ENCODE results near the gene SOBP.

Gene SOBP

DNA sequence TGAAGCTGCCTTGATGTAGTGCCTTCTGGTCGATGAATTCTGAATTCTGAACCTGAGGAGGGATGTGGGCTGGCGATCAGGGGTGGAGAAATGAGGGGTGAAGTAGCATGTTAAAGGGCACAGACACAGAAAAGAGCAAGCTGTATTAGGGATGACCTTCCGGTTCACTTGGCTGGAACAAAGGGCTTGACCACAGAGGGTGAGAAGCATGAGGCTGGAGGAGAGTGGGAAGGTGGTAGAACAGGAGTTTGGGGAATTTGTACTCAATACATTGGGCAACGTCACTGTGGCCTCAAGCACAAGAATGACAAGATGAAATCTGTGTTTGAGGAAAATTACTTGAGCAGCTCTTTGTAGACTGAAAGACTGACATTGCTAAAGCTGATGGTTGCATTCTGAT is 155.8 kb downstream of the SOBP start:
- no peak for DNase-seq

DNA sequence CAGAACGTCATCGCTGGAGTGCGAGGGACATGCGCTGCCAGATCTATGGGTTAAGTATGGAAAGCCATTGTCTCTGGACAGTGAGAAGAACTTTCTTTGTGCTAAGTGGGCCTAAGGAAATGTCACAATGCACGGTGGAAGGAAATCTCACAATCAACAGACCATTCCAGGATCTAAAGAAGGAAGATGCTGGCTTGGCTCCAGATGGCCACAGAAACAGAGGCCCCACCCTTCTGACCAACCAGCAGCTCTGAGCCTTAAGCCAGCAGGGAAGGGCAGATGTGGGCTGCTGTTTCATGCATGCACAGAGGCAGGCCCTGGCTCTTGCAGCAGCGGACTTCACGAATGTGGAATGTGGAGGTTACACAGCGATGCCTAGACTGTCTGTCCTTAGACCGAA is 156.3 kb downstream of the SOBP start:
- DNase-seq: no peak

DNA sequence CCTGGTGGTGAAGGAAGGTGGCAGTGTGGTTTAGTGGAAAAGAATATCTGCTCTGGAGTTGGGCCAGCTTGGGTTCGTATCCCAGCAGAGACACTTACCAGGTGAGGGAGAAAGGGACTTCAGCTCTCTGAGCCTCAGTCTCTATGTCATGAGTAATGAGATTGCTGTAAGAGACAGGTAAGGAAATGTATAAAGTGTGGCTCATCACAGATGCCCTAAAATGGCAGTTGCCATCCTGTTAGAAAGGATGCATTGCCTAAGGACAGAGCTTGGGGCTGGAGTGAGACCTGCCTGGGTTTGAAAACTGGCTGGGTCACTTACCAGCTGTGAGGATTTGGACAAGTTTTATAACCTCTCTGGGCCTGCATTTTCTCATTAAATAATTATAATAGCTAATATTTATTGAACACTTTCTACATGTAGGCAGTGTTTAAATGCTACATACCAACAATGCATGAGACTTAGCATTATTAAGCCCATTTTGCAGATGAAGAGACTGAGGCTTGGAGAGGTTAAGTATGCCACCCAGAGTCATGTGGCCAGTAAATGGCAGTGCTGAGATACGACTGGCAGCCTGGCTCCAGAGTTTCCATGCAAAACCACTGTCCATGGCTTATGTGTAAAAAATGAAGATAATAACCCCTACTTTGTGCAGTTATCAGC is 157.0 kb downstream of the SOBP start:
- no peak for DNase-seq

DNA sequence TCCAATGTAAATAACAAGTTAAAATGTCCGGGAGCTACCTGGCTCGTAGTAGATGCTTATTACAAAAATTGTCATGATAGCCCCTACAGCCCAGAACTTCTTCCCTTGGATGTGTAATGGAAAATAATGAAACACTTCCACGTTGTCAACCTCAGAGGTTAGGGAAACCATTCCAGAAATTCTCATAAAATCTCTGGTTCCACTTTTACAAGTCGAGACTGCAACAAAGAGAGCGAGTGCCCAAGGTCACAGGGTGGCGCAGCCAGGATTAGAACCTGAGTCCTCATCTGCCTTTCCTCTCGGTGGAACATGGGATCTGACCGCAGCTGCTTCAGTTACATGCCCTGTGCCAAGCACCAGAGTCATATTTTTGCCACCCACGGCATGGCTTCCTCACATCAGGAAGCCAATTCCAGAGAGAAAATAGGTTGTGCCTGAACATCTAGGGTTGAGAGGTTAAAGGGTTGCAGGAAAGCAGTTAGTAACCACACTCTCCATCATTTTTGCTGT is 157.6 kb downstream of the SOBP start:
- no peak for DNase-seq

DNA sequence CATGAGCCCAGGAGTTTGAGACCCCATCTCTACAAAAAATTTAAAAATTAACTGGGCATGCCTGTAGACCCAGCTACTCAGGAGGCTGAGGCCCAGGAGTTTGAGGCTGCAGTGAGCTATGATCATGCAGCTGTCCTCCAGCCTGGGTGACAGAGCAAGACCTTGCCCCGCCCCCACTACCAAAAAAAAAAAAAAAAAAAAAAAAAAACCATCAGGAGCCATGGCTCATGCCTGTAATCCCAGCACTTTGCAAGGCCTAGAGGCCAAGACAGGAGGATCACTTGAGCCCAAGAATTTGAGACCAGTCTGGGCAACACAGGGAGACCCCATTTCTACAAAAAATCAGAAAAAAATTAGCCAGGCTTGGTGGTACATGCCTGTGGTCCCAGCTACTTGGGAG is 159.1 kb downstream of the SOBP start:
- no peak for DNase-seq

DNA sequence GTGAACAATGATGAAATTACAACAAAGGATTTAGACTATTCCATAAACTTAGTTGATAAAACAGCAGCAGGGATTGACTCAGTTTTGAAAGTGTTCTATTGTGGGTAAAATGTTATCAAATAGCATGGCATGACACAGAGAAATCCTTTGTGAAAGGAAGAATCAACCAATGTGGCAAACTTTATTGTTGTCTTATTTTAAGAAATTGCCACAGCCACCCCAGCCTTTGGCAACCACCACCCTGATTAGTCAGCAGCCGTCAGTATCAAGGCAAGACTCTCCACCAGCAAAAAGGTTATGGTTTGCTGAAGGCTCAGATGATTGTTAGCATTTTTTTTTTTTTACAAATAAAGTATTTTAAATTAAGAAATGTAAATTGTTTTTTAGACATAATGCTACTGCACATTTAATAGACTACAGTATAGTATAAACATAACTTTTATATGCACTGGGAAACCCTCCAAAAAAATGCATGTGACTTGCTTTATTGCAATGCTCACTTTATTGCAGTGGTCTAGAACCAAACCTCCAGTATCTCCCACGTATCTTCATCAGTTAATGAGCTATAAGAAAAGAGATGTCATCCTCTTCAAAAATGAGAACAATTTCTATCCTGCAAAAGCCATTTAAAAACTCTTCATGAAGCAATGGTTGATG is 162.7 kb downstream of the SOBP start:
- DNase-seq: no peak

DNA sequence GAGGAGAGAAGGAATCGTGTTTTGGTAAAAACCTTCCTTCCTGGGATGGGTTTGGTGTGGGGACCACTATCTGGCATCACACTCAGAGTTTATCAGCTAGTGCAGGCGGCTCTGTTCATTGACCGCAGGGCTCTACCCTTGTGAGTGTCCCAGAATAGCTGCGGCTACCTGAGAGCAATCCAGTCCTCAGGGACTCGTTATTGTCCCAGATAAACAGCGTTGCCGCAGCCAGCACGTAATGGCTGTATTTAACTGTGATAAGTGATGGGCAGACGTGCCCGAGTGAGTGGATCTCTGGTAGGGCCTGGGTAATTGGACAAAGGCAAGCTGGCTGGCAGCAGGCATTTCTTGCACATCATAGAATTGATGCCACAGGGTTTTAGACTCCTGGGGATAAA is 163.3 kb downstream of the SOBP start:
- DNase-seq: peak; percentile 80

DNA sequence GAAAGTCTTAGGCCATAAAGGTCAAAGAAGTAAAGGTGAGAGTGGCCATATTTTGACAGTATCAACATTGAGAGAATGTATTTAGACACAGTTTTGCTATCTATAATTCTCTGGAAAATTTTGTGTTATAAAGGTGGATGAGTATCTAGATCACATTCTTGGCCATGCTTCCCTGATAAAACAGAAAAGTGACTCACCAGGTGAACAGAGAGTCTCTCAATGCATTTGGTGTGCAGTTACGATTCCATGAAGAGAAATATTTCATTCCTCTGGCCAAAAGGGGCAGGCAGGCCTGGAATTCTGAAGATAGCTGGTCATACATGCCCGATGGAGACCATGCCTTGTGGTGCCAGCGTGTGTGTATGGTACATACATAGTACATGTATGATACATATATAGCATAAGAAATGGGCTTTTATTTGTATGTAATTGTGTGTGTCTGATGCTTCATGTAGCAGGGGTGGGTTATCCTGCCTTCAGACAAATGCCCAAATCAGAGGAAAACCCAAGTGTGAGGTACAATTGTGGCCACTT is 164.0 kb downstream of the SOBP start:
- DNase-seq: no peak

DNA sequence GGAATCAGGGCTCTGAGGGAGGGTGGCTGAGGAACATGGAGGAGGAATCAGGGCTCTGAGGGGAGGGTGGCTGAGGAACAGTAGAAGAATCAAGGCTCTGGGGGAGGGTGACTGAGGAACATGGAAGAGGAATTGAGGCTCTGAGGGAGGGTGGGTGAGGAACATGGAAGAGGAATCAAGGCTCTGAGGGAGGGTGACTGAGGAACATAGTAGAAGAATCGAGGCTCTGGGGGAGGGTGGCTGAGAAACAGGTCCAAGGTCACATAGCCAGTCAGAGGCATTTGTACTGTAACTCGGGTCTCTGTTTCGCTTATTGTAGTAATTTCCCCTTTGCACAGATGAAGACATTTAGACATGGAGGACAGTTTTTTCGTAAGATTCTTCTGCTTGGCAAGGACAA is 164.8 kb downstream of the SOBP start:
- DNase-seq: no peak

DNA sequence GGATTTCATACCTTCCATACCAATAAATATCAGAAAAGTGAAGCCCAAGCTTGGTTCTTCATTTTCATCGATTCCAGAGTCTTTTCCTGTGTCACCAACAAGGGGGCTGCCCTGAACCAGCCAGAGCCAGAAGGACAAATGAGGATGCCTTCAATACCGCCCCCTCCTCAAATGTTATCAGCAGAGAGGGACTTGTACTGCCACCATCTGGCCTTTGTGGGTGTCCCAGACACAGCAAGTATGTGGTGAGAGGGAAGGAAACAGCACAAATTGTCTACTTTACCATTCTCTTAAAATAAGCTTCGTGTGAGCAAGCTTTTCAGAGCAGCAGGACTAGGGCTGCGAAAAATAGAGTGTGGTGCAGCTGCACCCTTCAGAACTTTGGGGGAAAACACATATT is 165.3 kb downstream of the SOBP start:
- no peak for DNase-seq

DNA sequence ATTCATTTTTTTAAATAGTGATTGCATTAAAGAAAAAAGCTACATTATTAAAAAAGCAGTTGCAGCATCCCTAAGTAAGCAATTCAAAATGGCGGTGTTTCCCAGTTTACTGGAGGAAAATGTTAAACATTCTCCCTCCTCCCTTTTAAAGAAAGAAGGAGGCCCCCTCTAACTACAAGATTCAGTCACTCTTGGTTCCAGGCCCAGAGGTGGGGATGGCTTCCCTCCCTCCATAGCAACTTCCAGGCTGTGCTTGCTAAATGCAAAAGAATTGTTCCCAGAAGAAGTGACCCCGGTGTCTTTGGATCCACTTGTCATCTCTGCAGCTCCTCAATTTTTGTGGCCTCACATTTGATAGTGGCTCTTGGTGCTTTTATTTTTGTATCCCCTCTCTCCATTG is 165.9 kb downstream of the SOBP start:
- DNase-seq: no peak

DNA sequence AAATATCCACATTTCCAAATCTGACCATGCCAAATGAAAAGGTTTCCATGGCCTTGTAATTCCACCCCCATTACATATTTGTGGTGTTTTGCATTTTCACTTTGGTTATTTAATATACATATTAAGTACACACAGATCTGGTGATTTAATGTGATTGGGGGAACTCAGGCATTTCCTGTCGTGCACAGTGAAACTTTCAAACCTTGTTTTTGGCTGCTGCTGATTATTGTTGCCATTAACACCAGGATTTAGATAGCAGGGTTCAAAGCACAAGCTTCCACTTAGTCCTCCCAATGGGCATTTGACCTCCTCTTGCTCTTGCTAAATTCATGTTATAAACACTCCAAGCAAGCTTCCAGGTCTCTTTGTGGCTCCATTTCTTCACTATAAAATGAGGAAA is 166.5 kb downstream of the SOBP start:
- DNase-seq: no peak

DNA sequence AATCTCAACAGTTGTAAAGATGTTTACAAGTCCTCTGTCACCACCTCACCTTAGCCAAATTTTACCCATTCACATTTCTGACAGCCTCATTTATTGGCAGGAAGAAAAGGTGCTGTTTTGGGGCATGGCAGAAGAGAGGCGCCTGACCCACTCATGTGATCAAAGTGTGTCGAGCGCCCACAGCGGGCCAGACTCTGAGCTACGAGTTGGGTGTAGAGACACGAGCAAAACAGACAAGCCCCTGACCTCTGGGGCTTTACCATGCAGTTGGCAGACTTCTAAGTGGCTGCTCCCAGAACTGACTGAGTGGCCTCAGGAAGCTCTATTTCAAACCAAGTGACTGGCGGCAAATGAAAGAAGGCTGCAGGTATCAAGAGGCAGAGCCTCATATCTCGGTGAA is 167.0 kb downstream of the SOBP start:
- DNase-seq: no peak

DNA sequence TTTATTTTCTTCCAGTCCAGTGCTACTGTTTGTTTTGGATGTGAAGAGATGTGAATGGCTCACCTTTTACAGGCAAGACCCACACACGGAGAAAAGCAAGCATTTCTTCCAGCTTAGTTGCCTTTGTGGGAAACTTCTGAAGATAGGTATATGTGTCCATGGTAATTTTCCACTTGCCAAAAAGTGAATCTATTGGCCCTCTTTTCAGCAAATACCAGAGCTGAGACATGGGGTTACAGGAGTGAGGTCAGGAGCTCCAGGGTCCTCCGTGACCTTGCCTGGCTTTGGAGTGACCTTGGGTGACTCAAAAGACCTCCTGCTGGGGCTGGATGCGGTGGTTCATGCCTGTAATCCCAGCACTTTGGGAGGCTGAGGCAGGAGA is 167.4 kb downstream of the SOBP start:
- no peak for DNase-seq

DNA sequence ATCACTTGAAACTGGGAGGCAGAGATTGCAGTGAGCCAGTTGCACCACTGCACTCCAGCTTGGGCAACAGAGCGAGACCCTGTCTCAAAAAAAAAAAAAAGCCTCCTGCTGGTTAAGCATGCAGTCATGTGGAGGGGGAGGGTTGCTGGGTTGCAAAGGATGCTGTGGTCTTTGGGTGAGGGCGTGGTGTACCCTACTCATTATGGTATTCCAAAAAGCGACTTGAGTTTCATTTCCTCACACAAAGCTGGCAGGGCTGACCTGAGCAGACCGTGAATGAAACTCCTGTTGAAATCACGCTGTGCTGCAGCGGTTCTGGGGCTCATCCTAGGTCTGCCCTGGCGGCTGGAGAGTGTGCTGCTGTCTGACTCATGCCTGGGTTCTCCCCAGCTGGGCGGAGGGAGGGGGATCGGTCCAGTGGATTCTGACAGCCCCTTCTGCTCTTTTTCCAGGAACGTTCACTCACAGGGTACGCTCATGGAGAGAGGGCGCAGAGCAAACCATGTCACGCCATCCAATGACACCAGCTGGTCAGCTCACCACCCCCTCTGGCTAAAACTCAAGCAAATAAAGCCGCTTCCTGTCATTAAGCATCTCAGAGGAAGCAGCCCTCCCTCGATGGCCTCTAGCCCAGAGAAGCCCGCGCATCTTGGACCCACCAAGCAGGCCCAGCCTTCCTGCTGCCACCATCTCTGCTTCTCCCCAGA is 168.0 kb downstream of the SOBP start:
- no peak for DNase-seq

DNA sequence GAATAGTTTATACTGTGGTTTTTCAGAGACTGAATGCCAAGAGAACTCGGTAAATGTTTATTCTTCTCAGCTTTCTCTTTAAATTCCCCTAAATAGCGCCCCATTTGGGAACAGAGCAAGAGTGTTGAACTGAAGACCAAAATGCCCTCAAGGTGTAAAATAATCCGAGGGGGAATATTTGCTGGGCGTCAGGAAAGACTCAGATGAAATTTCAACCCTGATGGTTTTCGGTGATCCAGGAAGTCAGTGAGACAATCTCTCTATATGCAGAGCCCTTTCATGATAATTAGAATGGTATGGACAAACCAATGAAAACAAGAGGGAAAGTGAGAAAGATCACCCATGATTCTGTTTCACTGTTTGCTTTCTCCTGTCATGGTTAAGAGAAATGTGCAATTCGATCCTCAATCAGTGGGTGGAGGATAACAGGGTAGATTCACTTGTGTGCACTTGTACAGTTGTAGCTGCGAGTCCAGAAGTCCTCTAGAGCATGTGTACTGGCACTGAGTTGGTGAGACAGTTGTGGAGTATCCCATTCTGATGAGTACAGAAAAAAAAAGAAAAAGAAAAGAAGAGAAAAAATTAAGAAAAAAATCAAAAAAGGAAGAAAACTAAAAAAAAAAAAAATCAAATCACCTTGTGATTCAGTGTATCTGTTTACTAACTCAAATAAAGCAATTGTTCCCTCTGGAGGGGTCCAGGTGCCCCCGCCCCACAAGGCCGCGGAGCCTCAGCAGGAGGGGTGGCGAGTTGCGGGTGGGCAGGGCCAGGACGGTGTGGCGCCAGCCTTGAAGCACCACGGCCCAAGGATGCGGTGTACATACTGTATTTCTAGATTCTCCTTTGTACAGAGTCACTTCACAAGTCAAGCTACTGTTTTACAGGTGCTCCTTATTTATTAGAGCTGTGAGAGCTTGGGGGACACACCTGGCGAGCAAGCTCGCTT is 169.3 kb downstream of the SOBP start:
- DNase-seq: peak; percentile 28

DNA sequence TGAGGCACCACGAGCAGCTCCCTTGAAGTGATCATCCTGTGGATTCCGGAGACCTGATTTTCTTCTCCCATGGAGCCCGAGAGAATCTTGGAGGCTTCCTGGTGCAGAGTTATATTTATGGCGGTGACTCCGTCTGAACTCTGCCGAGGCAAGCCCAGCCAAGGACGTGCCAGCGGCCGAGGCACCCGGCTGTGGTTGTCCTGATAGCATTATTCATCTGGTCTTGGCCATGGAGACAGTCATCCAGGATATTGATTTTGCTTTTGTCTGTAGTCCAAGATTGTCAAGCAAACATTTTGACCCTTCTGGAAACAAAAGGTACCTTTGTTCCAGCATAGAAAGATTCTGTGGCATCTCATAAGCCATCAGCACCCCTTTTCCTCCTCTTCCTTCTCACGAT is 170.9 kb downstream of the SOBP start:
- no peak for DNase-seq

DNA sequence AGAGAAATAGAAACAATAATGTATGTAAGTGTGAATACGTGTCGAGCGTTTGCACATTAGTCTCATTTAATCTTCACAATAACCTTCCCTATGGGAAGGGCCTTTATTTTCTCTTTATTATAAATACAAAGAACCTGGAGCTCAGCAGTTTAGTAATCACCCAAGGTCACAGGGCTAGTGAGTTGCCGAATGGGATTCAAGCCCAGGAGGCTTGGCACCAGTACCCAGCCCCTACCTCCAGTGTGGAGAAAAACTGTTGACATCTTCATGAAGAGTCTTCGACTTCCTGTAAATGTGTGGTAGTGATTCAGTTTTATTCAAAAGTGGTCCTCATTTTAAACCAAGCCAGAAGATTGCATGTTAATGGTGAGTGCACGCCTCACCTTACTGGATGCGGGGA is 171.4 kb downstream of the SOBP start:
- no peak for DNase-seq

DNA sequence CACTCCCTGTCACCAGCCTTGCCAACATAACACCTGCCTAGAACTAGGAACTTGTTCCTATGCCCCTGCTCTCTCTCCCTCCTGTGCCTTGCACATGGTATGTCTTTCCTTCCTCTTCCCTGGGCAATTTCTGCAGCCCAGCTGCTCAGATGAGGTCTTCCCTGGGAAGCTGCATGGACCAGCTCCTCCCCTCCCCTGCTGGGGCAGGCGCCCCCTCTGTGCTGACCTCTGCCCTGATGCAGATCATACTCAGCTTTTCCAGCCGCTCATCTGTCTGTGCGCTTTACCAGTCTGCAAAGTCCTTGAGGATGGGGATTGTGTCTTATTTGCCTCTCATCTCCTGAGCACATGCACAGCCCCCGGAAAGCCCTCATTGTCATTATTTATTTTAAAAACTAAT is 172.4 kb downstream of the SOBP start:
- no peak for DNase-seq

DNA sequence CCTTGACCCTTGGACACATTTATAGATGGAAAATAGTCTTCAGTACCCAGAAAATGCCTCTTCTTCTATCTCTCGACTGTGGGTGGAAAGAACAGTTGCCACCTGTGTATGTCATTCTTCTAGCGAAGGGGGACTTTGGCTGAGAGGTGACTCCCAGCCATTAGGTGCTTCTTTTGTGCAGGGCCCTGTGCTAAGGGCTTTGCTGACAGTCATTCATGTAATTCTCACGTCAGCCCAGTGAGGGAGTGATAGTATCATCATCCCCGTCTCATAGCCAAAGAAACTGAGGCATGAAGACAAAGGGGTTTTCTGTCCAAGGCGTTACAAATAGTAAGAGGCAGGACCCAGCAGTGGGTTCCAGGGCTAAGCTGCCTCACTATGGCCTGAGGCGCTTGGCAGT is 173.4 kb downstream of the SOBP start:
- no peak for DNase-seq

DNA sequence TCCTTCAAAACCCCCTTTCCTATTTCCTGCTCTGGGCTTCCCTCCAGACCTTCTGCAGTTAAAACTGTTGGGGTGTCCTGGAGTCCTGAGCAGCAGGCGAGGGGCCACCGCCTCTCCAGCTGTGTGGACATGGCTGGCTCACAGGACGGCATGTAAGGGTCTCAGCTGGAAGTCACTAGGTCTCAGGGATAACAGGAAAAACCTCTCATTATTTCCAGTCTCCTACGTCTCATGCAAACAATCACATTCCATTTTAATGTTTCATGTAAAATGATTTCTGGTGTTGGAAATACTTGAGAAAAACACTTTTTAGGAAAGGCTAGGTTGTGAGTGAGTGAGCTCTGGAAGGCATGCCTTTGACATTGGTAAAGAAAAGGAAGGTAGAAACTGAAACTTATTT is 175.5 kb downstream of the SOBP start:
- no peak for DNase-seq

DNA sequence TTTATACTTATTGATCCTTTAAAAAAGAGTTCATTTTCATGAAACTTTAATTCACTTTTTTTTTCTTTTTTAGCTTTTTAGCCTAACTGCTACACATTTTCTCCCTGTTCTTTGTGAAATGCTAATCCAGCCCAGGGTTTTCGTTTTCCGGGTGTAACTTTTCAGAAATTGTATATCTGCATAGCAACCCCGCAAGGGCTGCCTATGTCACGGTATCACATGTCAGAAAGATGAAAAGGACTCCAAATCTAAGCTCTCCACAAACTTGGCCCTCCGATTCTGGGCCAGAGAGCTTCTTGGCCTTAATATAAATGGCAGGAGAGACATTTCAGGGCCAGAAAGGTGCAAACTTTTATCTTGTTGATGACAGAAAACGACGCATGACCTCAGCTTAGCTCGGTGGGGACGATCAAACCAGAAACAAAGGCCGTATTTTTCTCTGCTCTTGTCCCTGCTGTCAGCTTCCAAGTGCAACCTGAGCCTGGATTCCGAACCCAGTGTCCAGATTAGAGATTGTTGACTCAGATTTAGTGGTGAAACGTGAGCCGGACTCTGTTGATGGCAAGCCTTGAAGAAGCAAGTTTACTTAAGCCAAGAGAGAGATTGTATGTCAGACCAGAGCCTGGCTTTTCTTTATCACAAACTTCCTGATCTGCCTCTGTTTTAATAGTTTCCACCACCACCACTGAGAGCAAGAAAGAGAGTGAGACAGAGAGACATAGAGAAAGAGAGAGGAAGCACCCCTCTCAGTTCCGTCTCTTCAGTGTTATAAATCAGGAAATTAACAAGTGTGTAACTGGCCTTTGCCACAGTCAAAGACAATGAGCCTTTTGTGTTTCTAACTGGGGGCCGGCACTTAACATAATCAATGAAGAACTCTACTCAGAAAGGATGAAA is 176.4 kb downstream of the SOBP start:
- DNase-seq: no peak

Data from NCI-H1436 treated with DMSO at 0.1 percent for 48 hours (cell line).